ENCODE data around the gene SPATA31A6. TPM values are rescaled to one million over a fixed set of nuclear protein-coding genes. Genes with fewer than 3 reads are reported as not detected.
"Not testable (repeated sequence)": the region's sequence is repeated elsewhere in the genome, so short reads cannot be mapped to it uniquely, and the experiment has no call there.

SPATA31A6 gene
- not detected in 2 replicates for total RNA-seq (2014; rRNA removed; shearing (Covaris generic))

GRCh38 chr9:42183359-42183758, at the start of gene SPATA31A6:
Gene SPATA31A6 (plus strand): TSS chr9:42183659. CDS start chr9:42183688, 29 bp downstream.
- not testable (repeated sequence) for DNase-seq (ENCODE audit: low spot score)

GRCh38 chr9:42160299-42160698, 23.2 kb upstream of the SPATA31A6 start:
- peak; percentile 32 for DNase-seq (ENCODE audit: low spot score)

GRCh38 chr9:42219861-42220260, 36.4 kb downstream of the SPATA31A6 start:
- not testable (repeated sequence) for DNase-seq (ENCODE audit: low spot score)

- DNase-seq (ENCODE audit: low spot score), result peak; percentile 21
Observed at GRCh38 chr9:42223230-42223629, 39.8 kb downstream of the SPATA31A6 start.

GRCh38 chr9:42233031-42233430, 49.6 kb downstream of the SPATA31A6 start:
- DNase-seq (ENCODE audit: low spot score), result not testable (repeated sequence)

GRCh38 chr9:42234610-42235009, 51.2 kb downstream of the SPATA31A6 start:
- not testable (repeated sequence) for DNase-seq (ENCODE audit: low spot score)

- DNase-seq (ENCODE audit: low spot score), result not testable (repeated sequence)
Observed at GRCh38 chr9:42235352-42235991, 52.0 kb downstream of the SPATA31A6 start.

- not testable (repeated sequence) for DNase-seq (ENCODE audit: low spot score)
Observed at GRCh38 chr9:42236097-42236496, 52.6 kb downstream of the SPATA31A6 start.

- DNase-seq (ENCODE audit: low spot score), result not testable (repeated sequence)
Observed at GRCh38 chr9:42237381-42237780, 53.9 kb downstream of the SPATA31A6 start.

GRCh38 chr9:42238862-42239261, 55.4 kb downstream of the SPATA31A6 start:
- not testable (repeated sequence) for DNase-seq (ENCODE audit: low spot score)

Other genes starting within 250 kb of the SPATA31A6 start
- gene CNTNAP3B, start 54.2 kb upstream of the SPATA31A6 start, total RNA-seq (2014; rRNA removed; shearing (Covaris generic)), result 23.1 and 23.4 TPM in 2 replicates